Measurements from ENCODE around the gene BRF1. TPM values are rescaled to one million over a fixed set of nuclear protein-coding genes. Genes with fewer than 3 reads are reported as not detected.

The BRF1 gene
- total RNA-seq, 1 donor from 2014 or later = 48.4 TPM

- intact Hi-C loops (cut with DNase I) = no loop called here
These were observed 123.7 kb downstream of the BRF1 start for GRCh38 chr14:105177082-105177481.

GRCh38 chr14:105176513-105176912, 124.3 kb downstream of the BRF1 start:
- intact Hi-C loops (cut with DNase I) = no loop called here
- no peak for ATAC-seq
- DNase-seq (ENCODE audit: low spot score) = no peak

More at GRCh38 chr14:105177082-105177481, 123.7 kb downstream of the BRF1 start:
- ATAC-seq (no peak), DNase-seq (ENCODE audit: low spot score) (no peak)

DNA sequence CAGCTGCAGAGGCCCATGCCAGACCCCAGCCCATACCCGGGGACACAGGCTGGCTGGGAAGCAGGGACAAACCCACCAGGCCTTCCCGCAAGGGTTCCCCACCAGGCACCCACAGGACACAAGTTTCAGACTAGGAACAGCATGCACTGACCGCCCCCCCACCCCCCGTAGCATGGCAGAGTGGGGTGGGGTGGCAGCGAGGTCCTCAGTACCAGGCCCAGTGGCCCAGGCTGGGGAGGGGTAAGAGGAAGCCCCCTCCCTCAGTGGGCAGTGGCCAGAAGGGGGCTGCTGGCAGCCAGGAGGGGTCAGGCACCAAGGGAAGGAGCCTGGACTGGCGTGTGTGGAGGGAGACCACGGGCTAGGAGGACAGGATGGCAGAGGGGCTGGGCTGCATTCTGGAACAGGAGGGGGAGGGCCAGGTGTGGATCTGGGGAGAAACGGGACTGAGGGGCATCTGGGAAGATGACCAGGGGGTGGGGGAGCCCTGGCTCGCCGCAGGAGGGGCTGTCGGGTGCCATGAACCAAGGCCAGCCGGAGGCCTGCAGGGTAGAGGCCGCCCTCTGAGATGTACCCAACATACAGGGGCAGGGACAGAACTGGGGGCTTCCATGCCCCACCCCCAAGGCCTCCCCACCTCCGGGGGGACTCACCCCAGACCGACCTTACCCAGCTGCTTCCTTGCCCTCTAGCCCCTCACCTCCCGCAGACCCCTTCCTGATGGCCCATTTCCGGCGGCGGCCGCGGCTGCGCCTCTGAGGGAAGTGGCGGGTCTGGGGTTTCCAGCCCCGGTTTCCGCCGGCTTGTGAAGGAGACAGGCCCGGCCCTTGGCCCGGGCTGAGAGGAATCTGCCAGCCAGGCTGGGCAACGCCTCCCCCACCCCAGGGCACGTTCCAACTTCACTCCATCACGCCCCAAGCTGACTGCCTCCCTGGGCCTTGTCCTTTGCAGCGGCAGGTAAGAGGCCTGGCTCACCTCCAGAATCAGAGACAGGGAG, 126.6 kb downstream of the BRF1 start:
- intact Hi-C loops (cut with DNase I) = no loop called here
- DNase-seq (ENCODE audit: low spot score) (no peak), ATAC-seq (no peak)

GRCh38 chr14:105173145-105173544, 127.7 kb downstream of the BRF1 start:
- intact Hi-C loops (cut with DNase I) = no loop called here
- DNase-seq (ENCODE audit: low spot score) (no peak), ATAC-seq (no peak)

GRCh38 chr14:105172476-105172875, 128.3 kb downstream of the BRF1 start:
- ATAC-seq = no peak
- no peak for DNase-seq (ENCODE audit: low spot score)
- intact Hi-C loops (cut with DNase I) = no loop called here

DNA sequence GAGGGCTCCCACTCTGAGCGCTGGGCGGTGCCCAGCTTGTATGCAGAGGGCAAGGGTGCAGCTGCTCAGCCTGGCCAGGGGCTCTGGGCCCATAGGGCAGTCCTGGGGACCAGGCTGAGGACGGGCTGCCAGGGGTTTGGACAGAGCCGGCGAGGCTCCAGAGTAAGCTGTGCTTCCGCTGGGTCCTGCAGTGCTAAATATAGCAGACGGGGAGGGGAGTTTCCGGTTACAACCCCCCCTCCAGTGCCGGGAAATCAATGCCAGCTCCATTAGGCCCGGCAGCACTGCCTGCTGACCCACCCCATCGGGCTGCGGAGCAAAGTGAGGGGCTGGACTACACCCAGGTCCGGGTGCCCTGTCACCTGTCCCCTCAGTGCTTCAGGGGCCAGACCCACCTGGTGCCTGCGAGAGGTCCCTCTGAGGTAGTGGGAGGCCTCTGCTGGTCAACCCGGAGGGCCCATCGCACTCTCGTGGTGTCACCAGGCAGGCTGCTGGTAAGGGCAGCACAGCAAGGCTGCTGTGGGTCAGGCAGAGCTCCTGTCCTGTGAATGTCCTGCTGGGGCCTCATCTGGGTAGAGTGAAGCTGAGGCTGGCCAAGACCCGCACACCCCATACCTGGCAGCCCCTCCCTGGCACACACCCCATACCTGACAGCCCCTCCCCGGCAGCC, 129.7 kb downstream of the BRF1 start:
- intact Hi-C loops (cut with DNase I) = no loop called here
- DNase-seq (ENCODE audit: low spot score) (no peak), ATAC-seq (no peak)

DNA sequence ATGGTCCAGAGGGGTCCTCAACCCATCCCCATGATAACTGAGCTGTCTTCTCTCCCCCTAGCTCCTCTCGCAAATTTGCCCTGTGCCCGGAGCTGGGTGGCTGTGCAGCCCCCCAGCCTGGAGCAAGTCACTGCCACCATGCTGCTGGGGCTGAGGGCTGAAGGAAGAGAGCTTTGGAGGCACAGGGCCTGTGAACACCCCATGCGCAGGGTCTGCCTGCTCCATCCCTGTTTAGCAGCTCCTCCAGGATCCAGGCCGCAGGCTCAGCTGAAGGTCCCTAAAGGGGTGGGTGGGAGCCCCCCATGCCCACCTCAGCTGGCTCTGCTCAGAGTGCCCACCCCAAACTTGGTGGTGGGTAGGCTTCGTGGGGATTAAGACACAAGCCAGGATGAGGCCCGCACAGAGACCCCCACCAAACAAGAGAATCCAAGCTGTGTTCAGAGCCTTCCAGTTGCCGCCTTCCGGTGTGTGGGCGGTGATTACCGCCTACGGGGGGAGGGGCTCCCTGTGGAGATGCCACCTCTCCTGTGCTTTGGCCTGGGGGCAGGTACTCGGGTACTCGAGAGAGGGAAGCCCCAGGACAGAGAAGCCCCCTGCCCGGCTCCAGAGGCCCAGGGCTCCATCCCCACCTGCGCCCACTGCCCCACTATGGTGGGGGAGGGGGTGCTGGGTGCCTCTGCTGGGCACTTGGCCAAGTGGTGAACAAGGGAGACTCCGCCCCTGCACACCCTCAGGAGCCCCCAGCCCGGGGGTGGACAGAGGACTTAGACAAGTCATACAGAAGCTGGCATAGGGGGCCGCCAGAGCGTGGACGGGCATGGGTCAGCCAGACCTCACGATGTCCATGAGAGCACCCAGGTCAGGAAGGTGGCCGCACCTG, 130.8 kb downstream of the BRF1 start:
- intact Hi-C loops (cut with DNase I) = no loop called here
- no peak for DNase-seq (ENCODE audit: low spot score)
- ATAC-seq = no peak

DNA sequence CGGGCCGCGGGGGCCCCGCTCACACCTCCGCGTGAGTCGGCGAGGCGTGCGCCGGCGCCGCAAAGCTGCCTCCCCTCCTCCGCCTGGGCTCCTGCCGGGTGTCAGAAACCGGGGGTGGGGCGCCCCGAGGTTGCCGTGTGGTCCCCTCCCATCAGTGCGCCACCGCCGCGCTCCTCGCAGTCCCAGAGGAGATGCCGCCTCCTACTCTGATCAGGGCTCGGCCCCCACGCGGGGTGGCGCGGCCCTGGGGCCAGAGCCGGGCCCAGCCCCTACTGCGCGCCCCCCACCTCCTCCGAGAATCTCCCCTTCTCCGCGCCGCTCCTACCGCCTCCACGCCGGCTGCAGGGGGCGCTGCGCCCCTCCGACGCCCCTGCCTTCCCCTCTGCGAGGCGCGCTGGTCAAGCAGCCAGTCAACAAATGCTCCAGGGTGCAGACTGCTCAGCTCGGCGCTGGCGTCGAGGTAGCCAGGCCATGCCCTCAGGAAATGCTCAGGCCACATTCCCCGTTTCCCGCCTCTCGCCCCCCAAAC, 131.8 kb downstream of the BRF1 start:
- no peak for ATAC-seq
- DNase-seq (ENCODE audit: low spot score) = no peak
- intact Hi-C loops (cut with DNase I) = no loop called here

GRCh38 chr14:105168496-105168978, 132.3 kb downstream of the BRF1 start, which contains the start of gene JAG2:
Gene JAG2, minus strand, starts transcription at chr14:105168776. Its CDS starts 356 bp downstream, at chr14:105168420.
- no peak for DNase-seq (ENCODE audit: low spot score)
- intact Hi-C loops (cut with DNase I) = no loop called here
- no peak for ATAC-seq

DNA sequence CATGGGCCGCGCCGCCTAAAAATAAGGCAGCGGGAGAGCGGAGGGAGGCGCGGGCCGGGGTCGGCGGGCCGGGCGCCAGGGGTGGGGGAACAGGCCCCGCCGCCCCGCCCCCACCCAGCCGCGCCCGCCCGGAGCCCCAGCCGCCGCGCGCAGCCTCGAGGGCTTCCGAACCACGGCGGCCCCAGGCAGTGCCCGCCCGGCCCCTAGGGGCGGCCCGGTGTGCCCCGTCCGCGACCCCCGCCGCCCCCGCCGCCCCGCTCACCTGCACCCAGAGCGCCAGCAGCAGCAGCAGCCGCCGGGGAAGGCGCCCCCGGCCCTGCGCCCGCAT, 132.7 kb downstream of the BRF1 start:
- intact Hi-C loops (cut with DNase I) = no loop called here
- ATAC-seq (no peak), DNase-seq (ENCODE audit: low spot score) (no peak)

DNA sequence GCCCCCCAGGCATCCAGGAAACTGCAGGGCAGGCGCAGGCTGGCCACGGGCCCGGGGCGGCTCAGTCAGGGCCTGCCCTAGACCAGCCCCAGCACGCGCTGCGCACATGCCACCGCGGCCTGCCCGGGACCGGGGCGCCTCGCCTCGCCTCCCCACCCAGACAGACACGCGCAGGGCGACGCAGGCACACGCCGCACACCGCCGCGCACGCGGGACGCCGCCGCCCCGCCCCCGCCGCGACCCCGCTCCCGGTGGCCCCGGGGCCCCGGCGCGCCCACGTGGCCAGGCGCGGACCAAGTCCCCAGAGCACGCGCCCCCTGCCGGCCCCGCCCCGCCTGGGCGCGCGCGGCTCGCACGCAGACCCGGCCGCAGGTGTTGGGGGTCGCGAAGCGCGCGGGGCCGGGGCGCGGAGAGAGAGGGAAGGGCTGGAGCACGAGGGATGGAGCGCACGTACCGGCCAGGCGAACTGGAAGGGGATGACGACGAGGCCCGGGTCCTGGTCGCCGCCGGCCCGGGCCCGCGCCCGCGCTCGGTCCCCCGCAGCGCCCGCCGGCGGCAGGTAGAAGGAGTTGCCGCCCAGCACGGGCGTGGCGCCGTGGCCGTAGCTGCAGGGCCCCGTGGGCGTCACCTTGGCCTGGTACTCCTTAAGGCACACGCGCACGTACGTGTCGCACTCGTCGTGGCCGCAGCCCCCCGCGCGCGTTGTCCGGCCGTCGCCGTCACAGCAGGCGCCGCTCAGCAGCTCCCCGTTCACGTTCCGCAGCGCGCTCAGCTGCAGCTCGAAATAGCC, 133.3 kb downstream of the BRF1 start:
- ATAC-seq (no peak), DNase-seq (ENCODE audit: low spot score) (no peak)
- intact Hi-C loops (cut with DNase I) = no loop called here

GRCh38 chr14:105166571-105167302, 134.1 kb downstream of the BRF1 start:
- DNase-seq (ENCODE audit: low spot score) (no peak), ATAC-seq (no peak)
- intact Hi-C loops (cut with DNase I) = no loop called here

DNA sequence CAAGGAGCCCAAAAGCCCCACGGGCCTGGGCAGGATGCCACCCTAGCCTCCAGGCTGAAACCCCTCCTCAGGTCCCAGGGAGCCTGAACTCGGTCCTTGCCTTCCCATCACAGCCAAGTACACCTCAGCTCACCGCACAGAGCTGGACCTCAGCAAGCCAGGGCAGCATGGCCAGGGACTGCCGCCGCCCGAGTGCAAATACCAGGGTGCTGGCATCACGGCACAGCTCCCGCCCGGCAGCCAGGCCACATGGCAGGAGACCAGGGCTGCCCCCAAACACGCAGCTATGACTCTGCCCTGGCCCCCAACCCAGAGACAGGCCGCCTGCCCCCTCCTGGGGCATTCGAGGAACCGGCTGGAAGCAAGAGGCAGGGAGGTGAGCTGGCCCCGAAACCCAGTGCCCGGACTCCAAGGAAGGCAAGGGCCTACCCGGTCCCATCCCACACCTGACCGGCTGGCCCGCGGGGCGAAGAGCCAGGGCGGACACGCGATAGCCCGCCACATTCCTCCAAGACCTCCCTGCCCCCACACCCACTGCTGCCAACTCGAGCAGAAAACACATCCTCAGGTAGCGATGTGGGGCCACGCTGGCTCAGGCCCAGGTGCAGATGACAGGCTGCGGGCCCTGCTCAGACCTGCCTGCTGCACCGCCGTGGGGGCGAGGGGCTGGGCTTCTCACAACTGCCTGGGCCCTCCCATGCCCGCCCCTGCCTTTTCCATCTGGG, 134.9 kb downstream of the BRF1 start:
- DNase-seq (ENCODE audit: low spot score) = no peak
- intact Hi-C loops (cut with DNase I) = no loop called here
- no peak for ATAC-seq

GRCh38 chr14:105165134-105165704, 135.6 kb downstream of the BRF1 start:
- no peak for ATAC-seq
- intact Hi-C loops (cut with DNase I) = no loop called here

DNA sequence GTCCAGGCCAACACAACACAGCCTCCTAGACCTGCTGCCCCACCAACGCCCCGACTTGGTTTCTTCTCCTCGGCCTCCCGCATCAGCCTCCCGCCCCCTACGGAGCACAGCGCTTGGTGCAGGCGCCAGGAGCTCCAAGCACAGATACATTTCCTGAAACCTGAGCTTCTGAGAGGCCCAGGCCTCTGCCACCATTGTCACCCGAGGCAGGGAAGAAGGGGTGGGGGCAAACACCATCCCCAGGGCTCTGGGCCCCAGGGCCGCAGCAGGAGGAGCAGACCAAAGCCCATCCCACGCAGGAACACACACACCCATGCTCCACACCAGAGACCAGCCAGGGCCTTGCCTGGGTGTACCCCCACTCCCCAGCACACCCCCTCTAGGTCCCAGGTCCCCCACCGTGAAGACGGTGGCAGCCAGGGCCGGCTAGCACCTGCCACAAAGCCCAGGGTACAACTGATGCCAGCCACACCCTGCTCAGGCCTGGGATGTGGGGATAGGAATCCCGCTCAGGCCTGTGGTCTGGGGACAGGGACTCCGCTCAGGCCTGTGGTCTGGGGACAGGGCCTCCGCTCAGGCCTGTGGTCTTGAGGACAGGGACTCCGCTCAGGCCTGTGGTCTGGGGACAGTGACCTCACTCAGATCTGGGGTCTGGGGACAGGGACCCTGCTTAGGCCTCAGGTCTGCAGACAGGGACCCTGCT, 137.6 kb downstream of the BRF1 start:
- DNase-seq (ENCODE audit: low spot score) (no peak), ATAC-seq (no peak)
- intact Hi-C loops (cut with DNase I) = no loop called here

More at GRCh38 chr14:105165134-105165704, 135.6 kb downstream of the BRF1 start:
- no peak for DNase-seq (ENCODE audit: low spot score)

DNA sequence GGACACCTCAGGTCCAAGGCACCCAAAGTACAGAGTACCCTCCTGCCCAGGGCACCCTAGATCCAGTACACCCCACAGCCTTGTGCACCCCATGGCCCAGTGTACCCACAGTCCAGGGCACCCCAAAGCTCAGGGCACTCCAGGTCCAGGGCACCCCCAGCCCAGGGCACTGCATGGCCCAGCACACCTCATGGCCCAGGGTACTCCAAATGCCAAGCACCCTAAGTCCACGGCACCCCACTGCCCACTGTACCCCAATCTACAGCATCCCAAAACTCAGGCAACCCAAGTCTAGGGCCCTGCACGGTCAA, 138.2 kb downstream of the BRF1 start:
- ATAC-seq (no peak), DNase-seq (ENCODE audit: low spot score) (no peak)
- intact Hi-C loops (cut with DNase I) = no loop called here
